ENCODE results near the gene SLC29A2. TPM values are rescaled to one million over a fixed set of nuclear protein-coding genes. Genes with fewer than 3 reads are reported as not detected.

The SLC29A2 gene
- total and polyA plus RNA-seq, 12 donors, result 0.48 to 4.7 (median 1.3) TPM; not detected in 1

- no peak overlapping the region for H3K4me3 ChIP-seq
- peaks cover 0 to 6% of the 10 kb centered on the region in 2 donors for H3K4me1 ChIP-seq (replicated peaks in 1 of 2)
- H3K9me3 ChIP-seq (replicated peaks in 1 of 3), result no peaks in the 10 kb centered on the region
- no peak overlapping the region for H3K27ac ChIP-seq
- H3K27me3 ChIP-seq, result peaks cover 6% of the 10 kb centered on the region
- 59 to 79% (median 70%) methylated on average over 3 to 12 of the region's 12 CpGs for WGBS, 4 donors
- no peak for TF ChIP-seq CTCF (IDR thresholded peaks at IDR 0.05)
- no peak for TF ChIP-seq POLR2A (IDR thresholded peaks at IDR 0.05)
- no peak for DNase-seq
- no peaks in the 10 kb centered on the region for H3K36me3 ChIP-seq (replicated peaks in 1 of 2)
- intact Hi-C loops (cut with DNase I), result no loop called here
These were observed 38.6 kb upstream of the SLC29A2 start for GRCh38 chr11:66410191-66410590.

GRCh38 chr11:66409226-66409625 lies 37.7 kb upstream of the SLC29A2 start:
- Histone ChIP-seq H3K4me1 (replicated peaks in 1 of 2) (peaks cover 0 to 6% of the 10 kb centered on the region in 2 donors), H3K4me3 (no peak overlapping the region), H3K27me3 (peaks cover 6% of the 10 kb centered on the region), H3K36me3 (replicated peaks in 1 of 2) (no peaks in the 10 kb centered on the region), H3K9me3 (replicated peaks in 1 of 3) (no peaks in the 10 kb centered on the region), H3K27ac (peak overlapping the region in 1 of 5 donors; percentile 40)
- intact Hi-C loops (cut with DNase I), result loop anchor here in 1 of 2 donors (2.0 to 5.0 kb wide), 2 partner anchors 20 to 268 kb away; partner anchors contain the start of gene RBM4B
- no peak for DNase-seq
- TF ChIP-seq CTCF (IDR thresholded peaks at IDR 0.05) (no peak), POLR2A (IDR thresholded peaks at IDR 0.05) (no peak)
- 24 to 60% (median 39%) methylated on average over 5 to 14 of the region's 15 CpGs for WGBS, 4 donors

GRCh38 chr11:66408488-66409214 lies 37.1 kb upstream of the SLC29A2 start:
- Histone ChIP-seq H3K36me3 (replicated peaks in 1 of 2) (no peaks in the 10 kb centered on the region), H3K4me3 (peak overlapping the region in 1 of 4 donors; percentile 20), H3K27me3 (peaks cover 6% of the 10 kb centered on the region), H3K9me3 (replicated peaks in 1 of 3) (no peaks in the 10 kb centered on the region), H3K4me1 (replicated peaks in 1 of 2) (peaks cover 0 to 6% of the 10 kb centered on the region in 2 donors), H3K27ac (peak overlapping the region in 1 of 5 donors; percentile 40)
- 0 to 2% (median 1%) methylated on average over 13 to 63 of the region's 63 CpGs for WGBS, 4 donors
- TF ChIP-seq POLR2A (IDR thresholded peaks at IDR 0.05), result no peak
- peak; percentile 99 to 100 (median 100) for TF ChIP-seq CTCF (IDR thresholded peaks at IDR 0.05)
- intact Hi-C loops (cut with DNase I), result loop anchor here in 1 of 2 donors (2.0 to 5.0 kb wide), 2 partner anchors 20 to 269 kb away; partner anchors contain the start of gene RBM4B
- DNase-seq, result peak; percentile 83 to 93 (median 87)

- intact Hi-C loops (cut with DNase I), result loop anchor here in 1 of 2 donors (2.0 to 5.0 kb wide), 2 partner anchors 21 to 270 kb away; partner anchors contain the start of gene RBM4B
- Histone ChIP-seq H3K9me3 (replicated peaks in 1 of 3) (no peaks in the 10 kb centered on the region), H3K27me3 (peaks cover 6% of the 10 kb centered on the region), H3K36me3 (replicated peaks in 1 of 2) (no peaks in the 10 kb centered on the region), H3K4me3 (no peak overlapping the region), H3K27ac (no peak overlapping the region), H3K4me1 (replicated peaks in 1 of 2) (peaks cover 0 to 6% of the 10 kb centered on the region in 2 donors)
- 48 to 62% (median 51%) methylated on average over 3 to 5 of the region's 5 CpGs for WGBS, 4 donors
- TF ChIP-seq CTCF (IDR thresholded peaks at IDR 0.05) (no peak), POLR2A (IDR thresholded peaks at IDR 0.05) (no peak)
- no peak for DNase-seq
These were observed 36.1 kb upstream of the SLC29A2 start for GRCh38 chr11:66407651-66408050.
